ENCODE measurements around the gene C18orf63. TPM values are rescaled to one million over a fixed set of nuclear protein-coding genes. Genes with fewer than 3 reads are reported as not detected.

Gene C18orf63
- total and polyA plus RNA-seq, 11 donors = not detected

GRCh38 chr18:74299162-74299561 is 16.5 kb upstream of the C18orf63 start:
- intact Hi-C loops (cut with DNase I) = loop anchor here in 1 of 10 donors (10.0 kb wide), 1 partner anchor 54 kb away; no protein-coding TSS in a partner anchor
- DNase-seq (no peak), ATAC-seq (no peak)
- no peak overlapping the region for H3K4me3 ChIP-seq
- H3K36me3 ChIP-seq = no peaks in the 10 kb centered on the region
- H3K27me3 ChIP-seq = peaks cover 0 to 6% (median 0%) of the 10 kb centered on the region in 9 donors
- 79 to 89% (median 84%) methylated on average over 1 of the region's 1 CpG for WGBS, 4 donors
- no peak overlapping the region for H3K27ac ChIP-seq
- H3K9me3 ChIP-seq = peaks cover 0 to 5% (median 0%) of the 10 kb centered on the region in 12 donors
- TF ChIP-seq, protein P1, sequence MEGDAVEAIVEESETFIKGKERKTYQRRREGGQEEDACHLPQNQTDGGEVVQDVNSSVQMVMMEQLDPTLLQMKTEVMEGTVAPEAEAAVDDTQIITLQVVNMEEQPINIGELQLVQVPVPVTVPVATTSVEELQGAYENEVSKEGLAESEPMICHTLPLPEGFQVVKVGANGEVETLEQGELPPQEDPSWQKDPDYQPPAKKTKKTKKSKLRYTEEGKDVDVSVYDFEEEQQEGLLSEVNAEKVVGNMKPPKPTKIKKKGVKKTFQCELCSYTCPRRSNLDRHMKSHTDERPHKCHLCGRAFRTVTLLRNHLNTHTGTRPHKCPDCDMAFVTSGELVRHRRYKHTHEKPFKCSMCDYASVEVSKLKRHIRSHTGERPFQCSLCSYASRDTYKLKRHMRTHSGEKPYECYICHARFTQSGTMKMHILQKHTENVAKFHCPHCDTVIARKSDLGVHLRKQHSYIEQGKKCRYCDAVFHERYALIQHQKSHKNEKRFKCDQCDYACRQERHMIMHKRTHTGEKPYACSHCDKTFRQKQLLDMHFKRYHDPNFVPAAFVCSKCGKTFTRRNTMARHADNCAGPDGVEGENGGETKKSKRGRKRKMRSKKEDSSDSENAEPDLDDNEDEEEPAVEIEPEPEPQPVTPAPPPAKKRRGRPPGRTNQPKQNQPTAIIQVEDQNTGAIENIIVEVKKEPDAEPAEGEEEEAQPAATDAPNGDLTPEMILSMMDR (IDR thresholded peaks at IDR 0.05) = no peak
- TF ChIP-seq POLR2A (IDR thresholded peaks at IDR 0.05) = no peak
- H3K4me1 ChIP-seq = no peaks in the 10 kb centered on the region

- intact Hi-C loops (cut with DNase I) = loop anchor here in 1 of 10 donors (10.0 kb wide), 1 partner anchor 55 kb away; no protein-coding TSS in a partner anchor
- Histone ChIP-seq H3K27me3 (peaks cover 0 to 6% (median 0%) of the 10 kb centered on the region in 9 donors), H3K9me3 (peaks cover 0 to 5% (median 0%) of the 10 kb centered on the region in 12 donors), H3K27ac (no peak overlapping the region), H3K36me3 (no peaks in the 10 kb centered on the region), H3K4me1 (no peaks in the 10 kb centered on the region), H3K4me3 (no peak overlapping the region)
- WGBS, 4 donors = 58 to 76% (median 69%) methylated on average over 3 of the region's 3 CpGs
- ATAC-seq = no peak
- TF ChIP-seq POLR2A (IDR thresholded peaks at IDR 0.05) = no peak
- TF ChIP-seq, protein P1 (IDR thresholded peaks at IDR 0.05) = no peak
- no peak for DNase-seq
These were observed 15.9 kb upstream of the C18orf63 start for GRCh38 chr18:74299746-74300145.

GRCh38 chr18:74303306-74303705 is 12.3 kb upstream of the C18orf63 start:
- no peaks in the 10 kb centered on the region for H3K4me1 ChIP-seq
- no peak for ATAC-seq
- H3K36me3 ChIP-seq = no peaks in the 10 kb centered on the region
- H3K9me3 ChIP-seq = peaks cover 0 to 5% (median 0%) of the 10 kb centered on the region in 12 donors
- WGBS, 4 donors = 63 to 87% (median 67%) methylated on average over 5 of the region's 5 CpGs
- H3K4me3 ChIP-seq = no peak overlapping the region
- H3K27me3 ChIP-seq = peaks cover 0 to 6% (median 0%) of the 10 kb centered on the region in 9 donors
- intact Hi-C loops (cut with DNase I) = no loop called here
- no peak for TF ChIP-seq POLR2A (IDR thresholded peaks at IDR 0.05)
- TF ChIP-seq, protein P1 (IDR thresholded peaks at IDR 0.05) = no peak
- no peak overlapping the region for H3K27ac ChIP-seq
- DNase-seq = no peak

DNA sequence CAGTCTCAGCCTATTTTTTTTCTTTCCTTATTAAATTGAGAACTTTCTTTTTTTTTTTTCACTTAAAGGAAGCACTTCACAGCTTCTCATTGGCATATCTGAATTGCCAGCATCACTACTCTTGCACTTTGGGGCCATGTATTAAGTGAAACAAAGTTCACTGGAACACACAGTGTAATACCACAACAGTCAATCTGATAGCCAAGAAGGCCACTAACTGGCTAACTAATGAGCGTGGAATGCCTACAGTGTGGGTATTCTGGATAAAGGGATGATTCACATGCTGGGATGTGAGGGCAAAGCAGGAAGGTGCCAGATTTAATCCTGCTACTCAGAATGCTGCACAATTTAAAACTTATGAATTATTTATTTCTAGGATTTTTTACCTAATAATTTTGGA is 11.7 kb upstream of the C18orf63 start:
- no peak for TF ChIP-seq POLR2A (IDR thresholded peaks at IDR 0.05)
- TF ChIP-seq, protein P1 (IDR thresholded peaks at IDR 0.05) = no peak
- Histone ChIP-seq H3K4me3 (no peak overlapping the region), H3K27ac (no peak overlapping the region), H3K4me1 (no peaks in the 10 kb centered on the region), H3K9me3 (peaks cover 0 to 5% (median 0%) of the 10 kb centered on the region in 12 donors), H3K27me3 (peaks cover 0 to 6% (median 0%) of the 10 kb centered on the region in 9 donors), H3K36me3 (no peaks in the 10 kb centered on the region)
- intact Hi-C loops (cut with DNase I) = no loop called here
- ATAC-seq (no peak), DNase-seq (no peak)
- WGBS, 4 donors = 83 to 95% (median 90%) methylated on average over 1 of the region's 1 CpG
